NCI-H2227 (cell line): Measurements from ENCODE around the gene GPR135.

Source experiments
- DNase-seq: peaks from one replicate; lab custom pipeline; 2025; ENCODE audit not compliant: unreplicated experiment; lab: John Stamatoyannopoulos, UW

GPR135 gene

DNA sequence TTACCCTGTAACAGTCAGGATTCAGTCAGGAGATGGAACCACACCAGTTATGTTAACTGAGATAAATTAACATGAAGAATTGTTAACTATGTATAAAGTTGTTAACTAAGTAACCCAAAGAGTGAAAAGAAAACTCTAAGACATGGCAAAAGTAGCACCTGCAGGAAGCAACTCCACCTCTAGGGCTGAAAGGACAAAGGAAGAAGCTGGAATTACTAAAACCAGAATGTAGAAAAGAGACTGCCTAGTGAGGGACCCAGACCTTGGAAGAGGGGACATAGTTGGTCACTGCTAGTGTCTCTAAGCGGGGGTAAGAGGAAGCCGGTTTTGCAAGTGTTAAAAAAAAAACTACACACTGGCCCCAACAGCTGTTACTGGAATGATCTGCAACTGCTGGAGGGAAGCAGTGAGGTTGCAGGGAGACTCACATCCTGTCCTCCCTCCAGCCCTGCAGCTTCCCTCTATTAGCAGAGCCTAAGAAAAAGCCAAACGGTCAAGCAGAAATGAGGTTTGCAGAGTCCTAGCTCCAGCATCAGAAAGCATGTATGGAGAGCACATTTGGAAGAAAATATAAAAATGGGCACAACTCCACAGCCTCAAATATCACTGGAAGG is 39.8 kb downstream of the GPR135 start:
- no peak for DNase-seq

DNA sequence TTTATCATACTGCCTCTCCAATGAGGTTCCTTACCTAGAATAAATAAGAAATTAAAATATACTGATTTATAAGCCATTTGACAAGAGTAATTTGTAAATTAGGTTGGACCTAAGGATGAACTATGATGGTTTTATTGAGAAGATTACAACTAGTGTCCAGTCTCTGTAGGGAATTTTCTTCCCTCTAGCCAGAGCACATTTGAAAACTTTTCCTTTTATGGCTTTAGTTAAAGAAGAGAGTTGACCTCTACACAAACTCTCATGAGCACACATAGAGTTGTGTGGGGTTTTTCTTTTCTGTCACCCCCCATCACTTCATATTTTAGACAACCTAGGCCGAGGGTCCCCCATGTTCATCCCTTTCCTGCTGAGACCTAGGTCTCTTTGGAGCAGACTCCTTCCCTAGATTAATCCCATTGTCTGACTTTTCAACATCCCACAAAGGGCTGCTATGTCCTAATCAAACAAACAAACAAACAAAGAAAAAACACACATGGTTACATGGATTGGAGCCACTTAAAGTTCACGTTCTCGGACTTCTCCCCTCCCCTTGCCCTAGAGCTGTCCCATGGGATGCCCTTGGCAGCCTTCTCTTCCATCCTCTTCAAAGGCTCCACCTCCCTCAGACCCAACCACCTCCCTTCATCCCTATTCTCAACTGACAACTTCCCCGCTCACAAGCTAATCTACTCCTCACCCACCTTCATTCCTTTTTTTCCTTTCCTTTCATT is 40.7 kb downstream of the GPR135 start:
- DNase-seq, result no peak

DNA sequence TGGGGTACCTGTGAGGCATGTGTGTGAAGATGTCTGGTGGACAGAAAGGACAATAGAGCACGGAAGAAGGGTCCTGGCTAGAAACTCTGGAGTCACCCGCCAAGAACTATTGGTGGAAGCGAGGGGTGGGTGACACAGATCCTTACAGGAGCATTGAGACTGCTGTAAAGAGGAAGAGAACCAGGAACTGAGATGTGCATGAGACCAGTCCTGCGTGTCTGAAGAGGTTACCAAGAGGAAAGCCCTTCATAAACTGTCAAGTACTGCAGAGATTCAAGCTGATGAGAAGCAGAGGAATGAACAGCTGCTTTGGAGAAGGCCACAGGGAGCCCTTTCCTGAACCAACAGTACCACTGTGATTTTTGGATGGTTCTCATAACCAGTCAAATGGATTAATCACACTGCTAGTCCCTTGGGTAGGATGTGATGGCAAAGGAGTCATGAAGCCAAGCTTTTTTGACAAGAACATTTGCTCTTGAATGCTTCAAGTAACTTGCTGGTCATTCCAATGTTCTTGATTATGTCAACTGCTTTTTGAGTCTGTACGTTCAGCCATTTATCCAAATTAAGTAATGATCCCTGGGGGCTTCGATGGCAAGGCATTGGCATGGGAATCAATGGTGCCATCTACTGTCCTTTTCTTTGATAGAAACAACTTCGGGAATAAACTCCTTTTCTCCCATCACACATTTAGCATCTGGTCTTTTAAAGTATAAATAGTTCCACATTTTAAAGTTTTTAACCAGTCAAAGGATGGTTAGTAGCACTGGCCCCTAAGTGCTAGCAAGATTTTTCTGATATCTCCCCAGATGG is 42.9 kb downstream of the GPR135 start:
- no peak for DNase-seq

DNA sequence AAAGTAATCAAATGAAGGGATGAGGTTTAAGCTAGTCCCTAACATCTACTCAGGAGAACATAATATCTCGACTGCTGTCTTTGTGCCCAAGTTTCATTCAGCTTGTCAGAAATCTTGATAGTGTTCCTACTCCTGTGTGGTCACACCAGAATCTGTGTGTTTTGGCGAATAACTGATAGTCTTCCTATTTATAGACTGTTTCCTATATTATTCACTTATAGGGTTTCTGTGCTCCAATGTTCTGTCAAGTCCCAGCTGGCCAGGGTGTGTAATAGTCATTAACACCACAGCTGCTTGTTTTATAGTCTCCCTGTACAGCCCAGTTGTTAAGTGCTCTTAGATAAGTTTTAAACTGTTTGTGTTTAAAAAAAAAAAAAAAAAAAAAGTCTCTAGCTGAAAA is 45.9 kb downstream of the GPR135 start:
- no peak for DNase-seq

DNA sequence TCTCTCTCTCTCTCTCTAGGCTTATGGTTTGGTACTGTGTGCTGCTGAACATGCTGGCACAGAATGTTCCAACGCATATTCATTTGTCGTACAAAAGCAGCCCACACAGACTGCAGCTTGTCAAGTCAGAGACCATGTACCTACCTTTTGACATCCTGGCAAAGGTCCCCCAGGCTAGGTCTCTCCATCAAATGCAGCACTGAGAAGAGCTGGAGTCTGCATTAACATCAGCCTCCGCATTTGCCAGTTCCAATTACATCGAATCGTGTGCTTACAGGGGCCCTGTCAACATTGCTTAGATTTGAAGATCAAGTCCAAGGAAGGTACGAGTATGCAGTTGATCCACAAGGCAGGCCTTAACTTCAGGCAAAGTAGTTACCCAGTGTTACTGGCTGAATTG is 47.9 kb downstream of the GPR135 start:
- DNase-seq, result no peak

DNA sequence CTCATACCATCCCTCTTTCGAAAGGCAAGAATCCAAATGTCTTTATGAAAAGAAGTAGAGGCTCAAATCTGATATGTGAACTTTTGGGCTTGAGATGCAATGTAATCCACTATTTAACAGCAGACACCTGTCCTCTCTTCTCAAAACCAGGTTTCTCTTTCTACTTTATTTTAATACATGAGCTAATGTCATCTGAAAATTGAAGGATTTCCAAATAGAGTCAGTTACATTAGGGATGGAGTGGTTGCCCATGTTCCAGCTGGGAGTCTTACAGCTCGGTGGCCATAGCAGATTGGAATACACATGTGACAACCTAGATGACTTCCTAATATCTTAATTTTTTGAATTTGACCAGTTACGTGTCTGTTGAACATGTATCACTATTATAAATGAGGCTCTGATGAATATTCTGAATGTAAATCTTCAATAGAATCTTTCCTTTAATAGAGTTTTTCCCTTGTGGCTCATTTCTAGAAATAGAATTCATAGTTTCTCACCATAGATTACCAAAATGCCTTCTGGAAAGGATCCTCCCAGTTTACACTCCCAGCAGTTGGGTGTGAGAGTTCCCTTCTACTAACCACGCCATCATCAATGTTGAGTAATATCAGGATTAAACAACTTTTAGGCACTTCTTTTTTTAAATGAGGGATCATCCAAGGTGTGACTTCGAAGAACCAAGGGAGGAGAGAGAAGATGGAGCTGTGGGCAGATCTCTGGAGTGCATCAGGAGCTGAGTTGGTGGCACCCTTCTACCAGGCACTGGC is 49.2 kb downstream of the GPR135 start:
- no peak for DNase-seq
